HL-60/S4 (cell line): ENCODE measurements around the gene RPEL1.
"Not testable (repeated sequence)": the region's sequence is repeated elsewhere in the genome, so short reads cannot be mapped to it uniquely, and the experiment has no call there.

ENCODE experiments used
- in situ Hi-C: fragments of 300-500 bp; cut with MboI; formaldehyde crosslinking; loops from 2 replicates; pipeline ENCODE4 v1.14.3; 2022; ENCODE audit warnings: low sequenced_read_pairs

Gene RPEL1

DNA sequence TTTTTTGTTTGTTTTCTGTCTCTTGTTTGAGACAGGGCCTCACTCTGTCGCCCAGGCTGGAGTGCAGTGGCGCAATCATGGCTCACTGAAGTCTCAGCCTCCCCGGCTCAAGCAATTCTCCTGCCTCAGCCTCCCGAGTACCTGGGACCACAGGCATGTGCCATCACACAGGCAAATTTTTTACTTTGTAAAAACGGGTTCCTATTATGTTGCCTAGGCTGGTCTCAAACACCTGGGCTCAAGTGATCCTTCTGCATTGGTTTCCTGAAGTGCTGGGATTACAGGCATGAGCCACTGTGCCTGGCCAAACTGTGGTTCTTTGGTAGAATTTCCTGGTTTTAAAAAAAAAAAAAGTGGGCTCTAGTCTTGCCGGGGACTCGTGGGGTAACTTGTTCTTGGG lies at the start of gene RPEL1:
RPEL1 (plus strand) TSS at position 301 of the 400 bp plus-strand sequence. CDS start 110 bp downstream, outside the sequence.
- in situ Hi-C loops, result loop anchor here (10.0 kb wide), 3 partner anchors 161 to 411 kb away; partner anchors contain the start of genes CNNM2 and CYP17A1

DNA sequence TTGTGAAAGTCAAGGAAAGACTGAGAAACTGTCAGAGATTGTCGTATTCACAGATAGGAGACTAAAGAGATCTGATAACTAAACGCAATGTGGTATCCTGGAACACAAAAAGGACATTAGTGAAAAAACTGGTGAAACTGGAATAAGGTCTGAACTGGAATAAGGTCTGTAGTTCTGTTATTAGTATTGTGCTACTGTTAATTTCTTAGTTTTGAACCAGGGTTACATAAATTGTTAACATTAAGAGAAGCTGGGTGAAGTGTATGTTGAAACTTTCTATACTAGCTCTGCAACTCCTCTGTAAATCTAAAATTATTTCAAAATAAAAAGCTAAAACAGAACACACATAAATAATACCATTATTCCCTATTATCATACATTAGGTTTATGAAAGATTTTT lies 49.2 kb upstream of the RPEL1 start:
- in situ Hi-C loops, result no loop called here

DNA sequence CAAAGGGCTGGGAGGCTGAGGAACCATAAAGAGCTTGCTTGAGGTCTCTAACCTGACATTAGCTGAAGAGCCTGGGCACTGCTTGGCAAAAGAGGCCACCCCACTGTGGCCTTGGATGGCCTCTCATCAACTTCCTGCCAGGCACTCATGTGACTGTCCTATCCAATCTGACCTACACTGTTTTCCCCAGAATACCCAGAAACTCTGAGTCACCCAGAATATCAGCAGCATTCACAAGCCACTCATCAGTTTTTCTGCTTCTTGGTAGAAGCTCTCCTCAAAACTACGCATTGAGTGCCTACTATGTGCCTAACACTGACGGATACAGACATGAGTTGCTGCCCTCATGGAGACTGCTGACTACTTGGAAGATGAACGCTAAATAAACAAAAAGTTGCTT lies 48.5 kb upstream of the RPEL1 start:
- in situ Hi-C loops, result no loop called here

DNA sequence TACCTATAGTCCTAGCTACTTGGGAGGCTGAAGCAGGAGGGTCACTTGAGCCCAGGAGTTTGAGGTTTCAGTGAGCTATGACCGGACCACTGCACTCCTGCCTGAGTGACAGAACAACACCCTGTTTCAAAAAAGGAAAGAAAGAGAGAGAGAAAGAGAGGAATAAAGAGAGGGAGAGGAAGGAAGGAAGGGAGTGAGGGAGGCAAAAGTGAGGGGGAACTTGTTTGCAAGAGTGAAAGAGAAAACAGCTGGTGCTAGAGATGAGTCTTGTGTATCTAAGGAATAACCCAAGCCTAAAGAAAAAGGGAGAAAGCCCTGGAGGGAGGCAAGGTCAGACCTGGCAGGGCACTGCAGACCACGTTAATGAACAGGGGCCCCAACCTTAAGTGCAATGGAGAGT lies 47.8 kb upstream of the RPEL1 start:
- in situ Hi-C loops, result no loop called here

DNA sequence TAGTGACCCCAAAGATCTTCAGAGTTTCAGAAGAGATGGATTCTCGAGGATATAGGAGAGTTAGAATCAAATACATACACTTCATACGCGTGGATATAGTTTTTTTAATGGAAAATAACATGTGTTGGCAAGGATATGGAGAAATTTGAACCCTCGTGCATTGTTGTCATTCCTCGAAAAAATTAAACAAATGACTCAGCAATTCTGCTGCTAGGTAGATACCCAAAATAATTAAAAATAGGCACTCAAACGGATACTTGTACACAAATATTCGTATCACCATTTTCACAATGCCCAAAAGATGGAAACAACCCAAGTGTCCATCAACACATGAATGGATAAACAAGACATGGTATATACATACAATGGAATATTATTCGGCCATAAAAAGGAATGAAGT lies 47.0 kb upstream of the RPEL1 start:
- in situ Hi-C loops, result no loop called here

DNA sequence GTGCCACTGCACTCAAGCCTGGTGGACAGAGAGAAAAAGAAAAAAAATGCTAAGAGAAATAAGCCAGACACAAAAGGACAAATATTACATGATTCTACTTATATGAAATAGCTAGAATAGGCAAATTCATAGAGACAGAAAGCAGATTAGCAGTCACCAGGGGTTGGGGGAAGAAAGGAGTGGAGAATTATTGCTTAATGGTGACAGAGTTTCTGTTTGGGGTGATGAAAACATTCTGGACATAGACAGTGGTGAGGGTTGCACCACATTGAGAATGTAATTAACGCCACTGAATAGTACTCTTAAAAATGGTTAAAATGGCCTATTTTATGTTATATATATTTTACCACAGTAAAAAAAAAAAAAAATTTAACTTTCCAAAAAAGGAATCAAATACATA lies 46.2 kb upstream of the RPEL1 start:
- in situ Hi-C loops, result no loop called here

DNA sequence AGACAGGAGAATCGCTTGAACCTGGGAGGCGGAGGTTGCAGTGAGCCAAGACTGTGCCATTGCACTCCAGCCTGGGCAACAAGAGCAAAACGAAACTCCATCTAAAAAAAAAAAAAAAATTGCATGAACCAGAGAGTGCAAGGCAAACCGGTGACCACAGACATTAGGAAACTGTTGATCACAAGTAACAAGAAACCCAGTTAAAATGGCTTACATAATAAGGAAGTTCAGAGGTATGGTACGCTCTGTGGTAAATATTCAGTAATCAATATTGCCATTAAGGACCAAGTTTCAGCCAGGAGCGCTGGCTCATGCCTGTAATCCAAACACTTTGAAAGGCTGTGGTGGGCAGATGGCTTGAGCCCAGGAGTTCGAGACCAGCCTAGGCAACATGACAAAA lies 43.4 kb upstream of the RPEL1 start:
- in situ Hi-C loops, result no loop called here

DNA sequence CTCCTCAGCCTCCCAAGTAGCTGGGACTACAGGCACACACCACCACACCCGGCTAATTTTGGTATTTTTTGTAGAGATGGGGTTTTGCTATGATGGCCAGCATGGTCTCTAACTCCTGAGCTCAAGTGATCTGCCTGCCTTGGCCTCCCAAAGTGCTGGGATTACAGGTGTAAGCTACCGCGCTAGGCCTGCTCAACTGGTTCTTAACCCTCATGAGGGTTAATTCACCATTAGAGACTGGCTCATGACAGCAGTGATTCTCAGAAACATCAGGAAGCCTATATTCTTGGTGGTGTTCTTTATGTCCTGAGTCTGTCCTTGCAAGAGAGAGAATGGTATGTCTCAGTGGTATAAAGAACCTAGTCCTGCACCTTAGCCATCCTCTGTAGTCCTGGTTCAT lies 42.2 kb upstream of the RPEL1 start:
- in situ Hi-C loops, result no loop called here

DNA sequence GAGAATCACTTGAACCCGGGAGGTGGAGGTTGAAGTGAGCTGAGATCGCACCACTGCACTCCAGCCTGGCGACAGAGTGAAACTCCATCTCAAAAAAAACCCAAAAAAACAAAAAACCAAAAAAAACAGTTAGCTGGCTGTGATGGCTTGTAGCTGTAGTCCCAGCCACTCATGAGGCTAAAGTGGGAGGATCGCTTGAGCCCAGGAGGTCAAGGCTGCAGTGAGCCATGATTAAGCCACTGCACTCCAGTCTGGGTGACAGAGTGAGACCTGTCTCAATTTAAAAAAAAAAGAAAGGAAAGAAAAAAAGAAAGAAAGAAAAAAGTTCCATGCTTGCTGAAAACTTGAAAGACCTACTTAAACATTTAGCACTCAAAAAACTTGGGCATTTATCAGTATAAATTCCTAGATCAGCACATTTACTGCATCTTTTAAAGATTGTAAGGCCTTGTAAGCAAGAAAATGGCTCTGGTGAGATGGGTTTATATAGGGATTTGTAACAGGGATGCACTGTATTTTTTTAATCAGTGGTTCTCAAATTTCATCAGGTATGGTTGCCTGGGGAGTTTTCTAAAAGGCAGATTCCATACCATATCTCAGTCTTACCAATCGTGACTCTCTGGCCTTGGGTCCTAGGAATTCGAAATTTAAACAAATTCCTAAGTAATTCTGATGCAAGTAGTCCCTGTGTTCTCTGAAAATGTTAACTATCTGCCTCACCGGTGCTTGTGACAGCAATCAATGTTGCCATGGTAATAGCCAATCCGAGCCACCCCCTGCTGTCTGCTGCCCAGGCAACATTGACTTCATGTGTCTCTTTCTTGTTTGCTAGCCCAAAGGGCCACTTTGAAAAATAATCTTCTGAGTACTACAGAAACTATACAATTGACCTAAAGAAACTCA lies 41.1 kb upstream of the RPEL1 start:
- in situ Hi-C loops, result no loop called here

DNA sequence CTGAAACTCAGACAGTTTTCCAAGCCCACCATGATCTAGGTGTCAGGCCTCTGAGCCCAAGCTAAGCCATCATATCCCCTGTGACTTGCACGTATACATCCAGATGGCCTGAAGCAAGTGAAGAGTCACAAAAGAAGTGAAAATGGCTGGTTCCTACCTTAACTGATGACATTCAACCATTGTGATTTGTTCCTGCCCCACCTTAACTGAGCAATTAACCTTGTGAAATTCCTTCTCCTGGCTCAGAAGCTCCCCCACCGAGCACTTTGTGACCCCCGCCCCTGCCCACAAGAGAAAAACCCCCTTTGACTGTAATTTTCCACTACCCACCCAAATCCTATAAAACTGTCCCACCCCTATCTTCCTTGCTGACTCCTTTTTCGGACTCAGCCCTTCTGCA lies 40.3 kb upstream of the RPEL1 start:
- in situ Hi-C loops, result not testable (repeated sequence)

DNA sequence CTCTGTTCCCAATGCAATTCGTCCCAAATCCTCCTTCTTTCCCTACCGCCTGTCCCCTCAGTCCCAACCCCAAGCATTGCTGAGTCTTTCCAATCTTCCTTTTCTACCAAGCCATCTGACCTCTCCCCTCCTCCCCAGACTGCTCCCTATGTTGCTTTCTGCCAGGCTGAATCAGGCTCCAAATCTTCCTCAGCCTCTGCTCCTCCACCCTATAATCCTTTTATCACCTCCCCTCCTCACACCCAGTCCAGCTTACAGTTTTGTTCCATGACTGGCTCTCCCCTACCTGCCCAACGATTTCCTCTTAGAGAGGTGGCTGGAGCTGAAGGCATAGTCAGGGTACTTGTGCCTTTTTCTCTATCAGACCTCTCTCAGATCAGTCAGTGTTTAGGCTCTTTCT lies 39.0 kb upstream of the RPEL1 start:
- in situ Hi-C loops, result not testable (repeated sequence)

DNA sequence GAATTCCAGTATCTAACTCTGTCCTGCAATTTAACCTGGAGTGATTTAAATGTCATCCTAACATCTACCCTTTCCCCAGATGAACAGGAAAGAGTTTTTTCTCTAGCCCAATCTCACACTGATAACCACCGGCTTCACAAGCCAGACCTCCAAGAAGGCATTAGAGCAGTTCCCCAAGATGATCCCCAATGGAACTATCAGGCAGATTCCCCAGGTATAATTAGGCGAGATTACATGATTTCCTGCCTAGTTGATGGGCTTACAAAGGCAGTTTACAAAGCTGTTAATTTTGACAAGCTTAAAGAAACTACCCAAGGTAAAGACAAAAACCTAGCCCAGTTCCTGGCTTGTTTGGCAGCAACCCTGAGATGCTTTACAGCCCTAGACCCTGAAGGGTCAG lies 38.5 kb upstream of the RPEL1 start:
- in situ Hi-C loops, result no loop called here

DNA sequence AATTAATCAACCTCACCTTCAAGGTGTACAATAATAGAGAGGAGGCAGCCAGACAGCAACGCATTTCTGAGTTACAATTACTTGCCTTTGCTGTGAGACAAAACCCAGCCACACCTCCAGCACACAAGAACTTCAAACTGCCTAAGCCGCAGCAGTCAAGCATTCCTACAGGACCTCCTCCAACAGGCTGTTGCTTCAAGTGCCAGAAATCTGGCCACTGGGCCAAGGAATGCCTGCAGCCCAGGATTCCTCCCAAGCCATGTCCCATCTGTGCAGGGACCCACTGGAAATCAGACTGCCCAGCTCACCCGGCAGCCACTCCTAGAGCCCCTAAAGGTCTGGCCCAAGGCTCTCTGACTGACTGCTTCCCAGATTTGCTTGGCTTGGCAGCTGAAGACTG lies 38.0 kb upstream of the RPEL1 start:
- in situ Hi-C loops, result not testable (repeated sequence)

DNA sequence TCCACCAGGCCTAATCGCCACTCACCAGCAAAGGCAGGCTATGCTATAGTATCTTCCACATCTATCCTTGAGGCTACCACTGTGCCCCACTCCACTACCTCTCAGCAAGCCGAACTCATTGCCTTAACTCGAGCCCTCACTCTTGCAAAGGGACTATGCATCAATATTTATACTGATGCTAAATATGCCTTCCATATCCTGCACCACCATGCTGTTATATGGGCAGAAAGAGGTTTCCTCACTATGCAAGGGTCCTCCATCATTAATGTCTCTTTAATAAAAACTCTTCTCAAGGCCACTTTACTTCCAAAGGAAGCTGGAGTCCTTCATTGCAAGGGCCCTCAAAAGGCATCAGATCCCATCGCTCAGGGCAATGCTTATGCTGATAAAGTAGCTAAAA lies 35.4 kb upstream of the RPEL1 start:
- in situ Hi-C loops, result not testable (repeated sequence)

DNA sequence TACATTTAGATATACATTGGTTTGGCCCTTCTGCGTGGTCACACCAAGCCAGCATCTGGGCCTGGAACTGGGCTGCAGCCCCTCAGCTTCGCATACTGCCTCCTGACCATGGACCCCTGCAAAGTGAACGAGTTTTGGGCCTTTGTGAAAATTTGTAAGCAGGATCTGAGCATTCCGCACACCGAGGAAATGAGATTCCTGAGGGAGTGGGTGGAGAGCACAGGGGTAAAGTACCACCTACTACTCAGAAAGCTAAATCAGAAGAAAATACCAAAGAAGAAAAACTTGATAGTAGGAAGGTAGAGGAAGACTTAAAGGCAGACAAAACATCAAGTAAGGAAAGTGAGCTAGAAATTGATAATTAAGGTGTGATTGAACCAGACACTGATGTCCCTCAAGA lies 30.1 kb upstream of the RPEL1 start:
- in situ Hi-C loops, result no loop called here

DNA sequence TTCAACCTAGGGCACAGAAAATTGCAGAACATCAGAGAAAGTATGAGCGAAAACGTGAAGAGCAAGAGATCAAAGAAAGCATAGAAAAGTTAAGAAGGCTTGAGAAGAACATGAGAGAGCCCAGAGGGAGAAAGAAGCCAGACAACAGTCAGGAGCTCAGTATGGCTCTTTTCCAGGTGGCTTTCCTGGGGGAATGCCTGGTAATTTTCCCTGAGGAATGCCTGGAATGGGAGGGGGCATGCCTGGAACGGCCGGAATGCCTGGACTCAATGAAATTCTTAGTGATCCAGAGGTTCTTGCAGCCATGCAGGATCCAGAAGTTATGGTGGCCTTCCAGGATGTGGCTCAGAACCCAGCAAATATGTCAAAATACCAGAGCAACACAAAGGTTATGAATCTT lies 29.3 kb upstream of the RPEL1 start:
- in situ Hi-C loops, result not testable (repeated sequence)

DNA sequence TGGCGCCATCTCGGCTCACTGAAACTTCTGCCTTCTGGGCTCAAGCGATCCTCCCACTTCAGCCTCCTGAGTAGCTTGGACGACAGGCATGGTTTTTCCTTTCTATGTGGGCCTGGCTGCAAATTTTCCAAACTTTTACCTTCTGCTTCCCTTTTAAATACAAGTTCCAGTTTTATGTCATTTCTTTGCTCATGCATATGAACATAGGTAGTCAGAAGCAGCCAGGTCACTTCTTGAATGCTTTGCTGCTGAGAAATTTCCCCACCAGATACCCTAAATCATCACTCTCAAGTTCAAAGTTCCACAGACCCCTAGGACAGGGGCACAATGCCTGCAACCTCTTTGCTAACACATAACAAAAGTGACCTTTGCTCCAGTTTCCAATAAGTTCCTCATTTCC lies 21.6 kb upstream of the RPEL1 start:
- in situ Hi-C loops, result no loop called here

DNA sequence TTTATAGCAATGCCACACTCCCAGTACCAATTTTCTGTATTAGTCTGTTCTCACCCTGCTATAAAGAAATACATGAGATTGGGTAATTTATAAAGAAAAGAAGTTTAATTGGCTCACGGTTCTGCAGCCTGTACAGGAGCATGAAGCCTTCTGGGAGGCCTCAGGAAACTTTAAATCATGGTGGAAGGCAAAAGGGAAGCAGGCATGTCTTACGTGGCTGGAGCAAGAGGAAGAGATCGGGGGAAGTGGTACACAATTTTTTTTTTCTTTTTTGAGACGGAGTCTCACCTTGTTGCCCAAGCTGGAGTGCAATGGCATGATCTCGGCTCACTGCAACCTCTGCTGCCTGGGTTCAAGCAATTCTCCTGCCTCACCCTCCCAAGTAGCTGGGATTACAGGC lies 21.0 kb upstream of the RPEL1 start:
- in situ Hi-C loops, result not testable (repeated sequence)

DNA sequence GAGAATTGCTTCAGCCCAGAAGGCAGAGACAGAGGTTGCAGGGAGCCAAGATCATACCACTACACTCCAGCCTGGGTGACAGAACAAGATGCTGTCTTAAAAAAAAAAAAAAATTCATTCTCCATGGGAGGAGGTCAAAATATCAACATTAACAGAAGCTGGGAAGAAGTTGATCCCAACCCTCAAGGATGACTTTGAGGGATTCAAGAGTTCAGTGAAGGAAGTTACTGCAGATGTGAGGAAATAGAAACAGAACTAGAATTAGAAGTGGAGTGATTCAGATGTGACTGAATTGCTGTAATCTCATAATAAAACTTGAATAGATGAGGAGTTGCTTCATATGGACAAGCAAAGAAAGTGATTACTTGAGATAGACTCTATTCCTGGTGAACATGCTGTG lies 19.7 kb upstream of the RPEL1 start:
- in situ Hi-C loops, result no loop called here

DNA sequence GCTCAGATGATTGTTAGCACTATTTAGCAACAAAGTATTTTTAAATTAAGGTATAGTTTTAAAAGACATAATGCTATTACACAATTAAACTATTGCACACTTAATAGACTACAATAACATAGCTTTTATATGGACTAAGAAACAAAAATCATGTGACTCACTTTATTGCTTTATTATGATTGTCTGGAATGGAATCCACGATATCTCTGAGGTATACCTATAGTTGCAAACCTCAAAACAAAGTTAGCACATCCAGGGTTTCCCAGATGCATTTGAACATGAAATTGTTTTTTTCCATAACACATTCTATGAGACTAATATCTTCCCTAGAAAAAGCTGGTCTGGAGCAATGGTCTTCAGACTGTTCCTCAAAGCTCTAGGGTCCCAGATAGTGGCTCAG lies 18.3 kb upstream of the RPEL1 start:
- in situ Hi-C loops, result no loop called here

DNA sequence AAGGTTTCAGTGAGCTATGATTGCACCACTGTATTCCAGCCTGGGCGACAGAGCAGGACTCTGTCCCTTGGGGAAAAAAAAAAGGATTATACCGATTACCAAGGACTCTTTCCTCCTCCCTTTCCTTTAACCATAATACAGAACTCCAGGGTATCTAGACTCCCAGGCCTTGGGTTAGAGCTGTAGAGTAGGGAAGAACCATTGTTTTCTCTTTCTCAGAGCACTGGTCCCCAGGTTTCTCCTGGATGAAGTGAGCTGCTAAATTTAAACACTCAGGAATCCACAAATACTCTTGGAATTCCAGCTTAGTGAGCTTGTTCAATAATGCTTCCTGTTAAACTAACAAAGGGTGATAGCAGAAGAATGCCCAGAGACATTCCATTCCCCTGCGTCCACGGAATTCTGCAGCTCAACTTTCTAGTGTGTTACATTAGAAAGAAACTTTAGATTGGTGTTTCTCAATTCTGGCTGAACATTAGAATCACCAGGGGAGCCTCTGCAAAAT lies 14.6 kb upstream of the RPEL1 start:
- in situ Hi-C loops, result no loop called here

DNA sequence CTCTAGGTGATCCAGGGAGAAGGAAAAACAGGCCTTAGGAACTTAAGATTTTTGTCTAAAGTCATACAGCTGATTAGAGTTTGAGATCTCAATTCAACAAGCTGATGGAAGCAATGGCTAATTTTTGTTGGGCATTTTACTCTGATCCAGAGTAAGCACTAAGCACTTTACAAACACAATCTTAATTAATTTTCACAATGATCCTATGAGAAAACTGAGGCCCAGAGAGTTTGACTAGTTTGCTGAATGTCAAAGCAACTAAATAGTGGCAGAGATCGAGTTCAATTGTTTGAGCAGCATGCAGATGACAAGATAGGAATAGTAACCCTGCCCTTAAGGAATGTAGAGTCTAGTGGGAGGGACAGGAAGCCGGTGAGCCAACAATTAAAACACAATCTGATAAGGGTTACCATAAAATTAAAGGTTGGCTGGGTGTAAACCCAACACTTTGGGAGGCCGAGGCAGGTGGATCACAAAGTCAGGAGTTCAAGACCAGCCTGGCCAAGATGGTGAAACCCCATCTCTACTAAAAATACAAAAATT lies 13.5 kb upstream of the RPEL1 start:
- in situ Hi-C loops, result no loop called here
